G401.6 (cell line): Measurements from ENCODE around the gene MVB12B.

Experiments
- FAIRE-seq: peaks from 2 replicates; lab custom pipeline; 2012; peaks lifted over from hg19 to GRCh38; lab: Jason Lieb, UNC

The MVB12B gene

GRCh38 chr9:126363847-126364671 lies 37.4 kb downstream of the MVB12B start:
- FAIRE-seq, result no peak

- FAIRE-seq, result no peak
Observed at GRCh38 chr9:126365780-126366179, 39.2 kb downstream of the MVB12B start.

GRCh38 chr9:126366366-126367011 lies 39.9 kb downstream of the MVB12B start:
- FAIRE-seq, result no peak

GRCh38 chr9:126367139-126367538 lies 40.5 kb downstream of the MVB12B start:
- FAIRE-seq, result no peak

- no peak for FAIRE-seq
Observed at GRCh38 chr9:126367616-126368015, 41.0 kb downstream of the MVB12B start.

- no peak for FAIRE-seq
Observed at GRCh38 chr9:126368020-126368419, 41.4 kb downstream of the MVB12B start.

GRCh38 chr9:126371007-126371870 lies 44.6 kb downstream of the MVB12B start:
- no peak for FAIRE-seq

GRCh38 chr9:126372716-126373115 lies 46.1 kb downstream of the MVB12B start:
- FAIRE-seq, result no peak

- FAIRE-seq, result no peak
Observed at GRCh38 chr9:126373241-126373640, 46.6 kb downstream of the MVB12B start.

GRCh38 chr9:126374366-126374781 lies 47.7 kb downstream of the MVB12B start:
- no peak for FAIRE-seq

GRCh38 chr9:126375386-126375785 lies 48.8 kb downstream of the MVB12B start:
- no peak for FAIRE-seq

- FAIRE-seq, result no peak
Observed at GRCh38 chr9:126376311-126377175, 49.9 kb downstream of the MVB12B start.

GRCh38 chr9:126377176-126377509 lies 50.5 kb downstream of the MVB12B start:
- FAIRE-seq, result no peak

- FAIRE-seq, result no peak
Observed at GRCh38 chr9:126377536-126377935, 50.9 kb downstream of the MVB12B start.

GRCh38 chr9:126378761-126379160 lies 52.1 kb downstream of the MVB12B start:
- no peak for FAIRE-seq

GRCh38 chr9:126379661-126380360 lies 53.2 kb downstream of the MVB12B start:
- no peak for FAIRE-seq

- FAIRE-seq, result no peak
Observed at GRCh38 chr9:126380447-126380846, 53.8 kb downstream of the MVB12B start.

- no peak for FAIRE-seq
Observed at GRCh38 chr9:126381195-126381594, 54.6 kb downstream of the MVB12B start.

GRCh38 chr9:126383406-126384046 lies 56.9 kb downstream of the MVB12B start:
- no peak for FAIRE-seq

- FAIRE-seq, result no peak
Observed at GRCh38 chr9:126384926-126385325, 58.3 kb downstream of the MVB12B start.

GRCh38 chr9:126386088-126386487 lies 59.5 kb downstream of the MVB12B start:
- no peak for FAIRE-seq
